Upper lobe of left lung (tissue), 4 donors: Measurements from ENCODE around the gene MYH9.

Experiments used
- CTCF ChIP-seq, 6 experiments: fragments of 450-650 bp in 4 of 6; fragments of 200-600 bp in 2 of 6; sonication (generic) in 2 of 6; IDR thresholded peaks; one replicate each; pipeline ENCODE4 v1.5.1; 2016 to 2019; ENCODE audit warnings: antibody characterized with exemption in 6 of 6
- POLR2A ChIP-seq, 4 donors: fragments of 450-650 bp; IDR thresholded peaks; one replicate each; pipeline ENCODE4 v1.5.1; 2016 to 2017; ENCODE audit warnings: antibody characterized with exemption in 4 of 4, mild to moderate bottlenecking in 2 of 4

- TF ChIP-seq POLR2A (IDR thresholded peaks at IDR 0.05) (no peak), CTCF (IDR thresholded peaks at IDR 0.05) (no peak)
These were observed 76.2 kb downstream of the MYH9 start for GRCh38 chr22:36311386-36312085.
